ENCODE results near the gene ST6GALNAC1.

- TF ChIP-seq POLR2A (IDR thresholded peaks at IDR 0.05): no peak
- TF ChIP-seq CTCF (IDR thresholded peaks at IDR 0.05): no peak
These were observed 563 bp downstream of the ST6GALNAC1 start for GRCh38 chr17:76642994-76643393.

All from thyroid gland (tissue), 4 donors.